Measurements from ENCODE around the gene DTX3. TPM values are rescaled to one million over a fixed set of nuclear protein-coding genes. Genes with fewer than 3 reads are reported as not detected.
"Not testable (repeated sequence)": the region's sequence is repeated elsewhere in the genome, so short reads cannot be mapped to it uniquely, and the experiment has no call there.

Gene DTX3
- polyA plus RNA-seq, 3 donors = 0.08 to 1.3 TPM; not detected in 1

- DNase-seq = no peak
- Histone ChIP-seq H3K79me2 (ENCODE audit: insufficient read depth, low read length) (no peaks in the 10 kb centered on the region), H3K9ac (ENCODE audit: insufficient read depth, low read length, poor library complexity, severe bottlenecking) (no peak overlapping the region), H3K9me3 (replicated peaks in 1 of 2; ENCODE audit: control insufficient read depth in 1 of 2, insufficient read depth in 1 of 2, low read length in 2 of 2) (no peaks in the 10 kb centered on the region), H3K36me3 (replicated peaks in 1 of 2; ENCODE audit: control insufficient read depth in 1 of 2, insufficient read depth in 2 of 2, low read length in 2 of 2) (no peaks in the 10 kb centered on the region), H4K20me1 (ENCODE audit: insufficient read depth, low read length) (no peaks in the 10 kb centered on the region), H2AFZ (ENCODE audit: insufficient read depth, low read depth, low read length, poor library complexity, severe bottlenecking) (no peak overlapping the region), H3K4me1 (ENCODE audit: control insufficient read depth in 1 of 2, insufficient read depth in 2 of 2, low read length in 2 of 2) (no peaks in the 10 kb centered on the region), H3K4me2 (replicated peaks; ENCODE audit: extremely low read depth, low read length, poor library complexity, severe bottlenecking) (no peak overlapping the region), H3K27me3 (ENCODE audit: control insufficient read depth in 2 of 2, insufficient read depth in 2 of 2, low read length in 2 of 2) (no peaks in the 10 kb centered on the region), H3K4me3 (replicated peaks in 1 of 3; ENCODE audit: low read depth in 2 of 3, low read length in 3 of 3) (no peak overlapping the region), H3K27ac (ENCODE audit: low read depth in 1 of 2, low read length in 2 of 2) (no peak overlapping the region)
- 65% methylated on average over 3 of the region's 6 CpGs for WGBS (ENCODE audit: insufficient coverage)
- Mint-ChIP-seq H3K27ac (no peak overlapping the region), H3K36me3 (no peaks in the 10 kb centered on the region), H3K27me3 (ENCODE audit: low read depth in 3 of 3) (peaks cover 7 to 15% (median 8%) of the 10 kb centered on the region in 3 donors), H3K9me3 (peaks cover 0 to 1% (median 0%) of the 10 kb centered on the region in 7 donors), H3K4me1 (no peaks in the 10 kb centered on the region), H3K4me3 (no peak overlapping the region)
- no peak for TF ChIP-seq CTCF (IDR thresholded peaks at IDR 0.05)
- intact Hi-C loops (cut with micrococcal nuclease) = no loop called here
These were observed 35.8 kb upstream of the DTX3 start for GRCh38 chr12:57568838-57569237.

DNA sequence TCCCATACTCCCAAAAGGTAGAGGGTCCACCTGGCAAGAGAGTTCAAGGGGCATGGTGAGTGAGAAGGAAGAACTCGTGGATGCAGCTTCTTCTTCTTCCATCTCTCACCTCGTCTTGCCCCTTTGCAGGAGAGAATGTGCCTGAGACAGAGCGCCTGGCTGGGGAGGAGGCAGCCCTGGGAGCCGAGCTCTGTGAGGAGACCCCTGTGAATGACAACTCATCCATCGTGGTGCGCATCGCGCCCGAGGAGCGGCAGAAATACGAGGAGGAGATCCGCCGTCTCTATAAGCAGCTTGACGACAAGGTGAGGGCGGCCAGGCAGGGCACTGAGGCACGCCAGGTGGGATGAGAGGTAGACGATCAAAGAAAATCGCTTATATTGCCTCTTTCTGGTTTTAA lies 34.8 kb upstream of the DTX3 start:
- Mint-ChIP-seq H3K4me1 (no peaks in the 10 kb centered on the region), H3K9me3 (no peaks in the 10 kb centered on the region)
- H3K9ac ChIP-seq (ENCODE audit: insufficient read depth, low read length, poor library complexity, severe bottlenecking) = no peak overlapping the region

GRCh38 chr12:57570438-57570837 lies 34.2 kb upstream of the DTX3 start:
- DNase-seq; H3K36me3 ChIP-seq (replicated peaks in 1 of 2; ENCODE audit: control insufficient read depth in 1 of 2, insufficient read depth in 2 of 2, low read length in 2 of 2); H3K4me1 Mint-ChIP-seq; H3K4me1 ChIP-seq (ENCODE audit: control insufficient read depth in 1 of 2, insufficient read depth in 2 of 2, low read length in 2 of 2); H2AFZ ChIP-seq (ENCODE audit: insufficient read depth, low read depth, low read length, poor library complexity, severe bottlenecking); H3K4me3 ChIP-seq (replicated peaks in 1 of 3; ENCODE audit: low read depth in 2 of 3, low read length in 3 of 3); H3K27ac ChIP-seq (ENCODE audit: low read depth in 1 of 2, low read length in 2 of 2); H3K9ac ChIP-seq (ENCODE audit: insufficient read depth, low read length, poor library complexity, severe bottlenecking); H3K9me3 ChIP-seq (replicated peaks in 1 of 2; ENCODE audit: control insufficient read depth in 1 of 2, insufficient read depth in 1 of 2, low read length in 2 of 2); H3K79me2 ChIP-seq (ENCODE audit: insufficient read depth, low read length); H3K4me2 ChIP-seq (replicated peaks; ENCODE audit: extremely low read depth, low read length, poor library complexity, severe bottlenecking); H3K36me3 Mint-ChIP-seq; H3K4me3 Mint-ChIP-seq; intact Hi-C loops (cut with micrococcal nuclease); H4K20me1 ChIP-seq (ENCODE audit: insufficient read depth, low read length); H3K9me3 Mint-ChIP-seq; H3K27me3 ChIP-seq (ENCODE audit: control insufficient read depth in 2 of 2, insufficient read depth in 2 of 2, low read length in 2 of 2); H3K27ac Mint-ChIP-seq: not testable (repeated sequence)
- peaks cover 6 to 11% (median 10%) of the 10 kb centered on the region in 3 donors for H3K27me3 Mint-ChIP-seq (ENCODE audit: low read depth in 3 of 3)
- WGBS (ENCODE audit: insufficient coverage) = 97% methylated on average over 3 of the region's 13 CpGs

More for the DNA sequence above, 34.8 kb upstream of the DTX3 start:
- H3K4me1 ChIP-seq (ENCODE audit: control insufficient read depth in 1 of 2, insufficient read depth in 2 of 2, low read length in 2 of 2) = no peaks in the 10 kb centered on the region
- H3K27me3 ChIP-seq (ENCODE audit: control insufficient read depth in 2 of 2, insufficient read depth in 2 of 2, low read length in 2 of 2) = no peaks in the 10 kb centered on the region
- Mint-ChIP-seq H3K4me3 (no peak overlapping the region), H3K27ac (no peak overlapping the region), H3K36me3 (no peaks in the 10 kb centered on the region), H3K27me3 (ENCODE audit: low read depth in 3 of 3) (peaks cover 6 to 8% (median 7%) of the 10 kb centered on the region in 3 donors)
- WGBS (ENCODE audit: insufficient coverage) = 97% methylated on average over 8 of the region's 18 CpGs
- H3K4me2 ChIP-seq (replicated peaks; ENCODE audit: extremely low read depth, low read length, poor library complexity, severe bottlenecking) = no peak overlapping the region
- H3K79me2 ChIP-seq (ENCODE audit: insufficient read depth, low read length) = no peaks in the 10 kb centered on the region
- H3K9me3 ChIP-seq (replicated peaks in 1 of 2; ENCODE audit: control insufficient read depth in 1 of 2, insufficient read depth in 1 of 2, low read length in 2 of 2) = no peaks in the 10 kb centered on the region
- no peak overlapping the region for H3K27ac ChIP-seq (ENCODE audit: low read depth in 1 of 2, low read length in 2 of 2)
- H3K4me3 ChIP-seq (replicated peaks in 1 of 3; ENCODE audit: low read depth in 2 of 3, low read length in 3 of 3) = no peak overlapping the region
- H2AFZ ChIP-seq (ENCODE audit: insufficient read depth, low read depth, low read length, poor library complexity, severe bottlenecking) = no peak overlapping the region
- TF ChIP-seq CTCF (IDR thresholded peaks at IDR 0.05) = no peak
- intact Hi-C loops (cut with micrococcal nuclease) = no loop called here
- DNase-seq = no peak
- no peaks in the 10 kb centered on the region for H3K36me3 ChIP-seq (replicated peaks in 1 of 2; ENCODE audit: control insufficient read depth in 1 of 2, insufficient read depth in 2 of 2, low read length in 2 of 2)
- no peaks in the 10 kb centered on the region for H4K20me1 ChIP-seq (ENCODE audit: insufficient read depth, low read length)
